Panc1 (cell line): Measurements from ENCODE around the gene SFT2D2. TPM values are rescaled to one million over a fixed set of nuclear protein-coding genes. Genes with fewer than 3 reads are reported as not detected.

Source experiments
- ATAC-seq: fragments of 200-7000 bp; cut with Tn5 transposase; 2 replicates; pipeline ENCODE4 v1.9.1; 2020; ENCODE audit warnings: mild to moderate bottlenecking, moderate library complexity
- BruUV-seq: library from RNA; stranded (reverse); fragments of 400-500 nt; replicated peaks from 2 replicates; lab custom pipeline; 2021; lab: Mats Ljungman, UMichigan
- CTCF ChIA-PET: fragments of 300-600 bp; sonication (Branson Sonifier 250); formaldehyde crosslinking; loops from one replicate; lab custom pipeline; 2022; ENCODE audit warnings: antibody characterized with exemption; lab: Charles Lee
- POLR2A ChIA-PET: fragments of 300-600 bp; sonication (Branson Sonifier 250); formaldehyde crosslinking; loops from one replicate; lab custom pipeline; 2022; ENCODE audit warnings: antibody characterized with exemption; lab: Charles Lee
- DNase-seq: peaks from one replicate; pipeline ENCODE4 v3.0.0-alpha.2; 2010; ENCODE audit warnings: low read depth, low spot score
- H3K27ac ChIP-seq: 2 replicates; pipeline ENCODE4 v1.5.1; 2011; ENCODE audit warnings: mild to moderate bottlenecking, low read length, inconsistent platforms
- H3K27me3 ChIP-seq: fragments of 200-500 bp; sonication (Bioruptor generic); 2 replicates; pipeline ENCODE4 v1.6.0; 2014; ENCODE audit warnings: low read length, inconsistent platforms; ENCODE audit not compliant: control insufficient read depth, insufficient read depth
- H3K36me3 ChIP-seq: fragments of 200-500 bp; sonication (Bioruptor generic); 2 replicates; pipeline ENCODE4 v1.5.1; 2014; ENCODE audit warnings: inconsistent platforms, mild to moderate bottlenecking, low read length, moderate library complexity; ENCODE audit not compliant: control insufficient read depth, insufficient read depth
- H3K4me1 ChIP-seq: 2 replicates; pipeline ENCODE4 v1.5.1; 2011; ENCODE audit warnings: inconsistent platforms, mild to moderate bottlenecking, low read length, moderate library complexity; ENCODE audit not compliant: control insufficient read depth, insufficient read depth
- H3K4me3 ChIP-seq, 2 experiments: 2 replicates each; pipeline ENCODE4 v1.5.1; 2011 to 2012; ENCODE audit warnings: low read depth in 2 of 2, low read length in 2 of 2, mild to moderate bottlenecking in 2 of 2, inconsistent platforms in 1 of 2, moderate library complexity in 1 of 2
- H3K9me3 ChIP-seq: fragments of 200-500 bp; sonication (Bioruptor generic); 2 replicates; pipeline ENCODE4 v1.5.1; 2014; ENCODE audit warnings: low read depth, mild to moderate bottlenecking, inconsistent platforms, low read length, moderate library complexity; ENCODE audit not compliant: control insufficient read depth, insufficient read depth
- CTCF ChIP-seq: fragments of 450-650 bp; IDR thresholded peaks from 2 replicates; pipeline ENCODE4 v1.5.1; 2017; ENCODE audit warnings: mild to moderate bottlenecking
- POLR2AphosphoS5 ChIP-seq: IDR thresholded peaks from 2 replicates; pipeline ENCODE4 v1.6.1; 2012; ENCODE audit warnings: mild to moderate bottlenecking, low read depth, low read length, moderate library complexity
- REST ChIP-seq, 2 experiments: IDR thresholded peaks; 2 replicates each; pipeline ENCODE4 v1.6.1; 2011 to 2012; ENCODE audit warnings: low read depth in 2 of 2, control low read depth in 1 of 2, low read length in 1 of 2, mild to moderate bottlenecking in 1 of 2, moderate library complexity in 1 of 2; ENCODE audit not compliant: insufficient read depth in 1 of 2
- SIN3A ChIP-seq: IDR thresholded peaks from 2 replicates; pipeline ENCODE4 v1.6.1; 2012; ENCODE audit warnings: low read depth, mild to moderate bottlenecking, low read length, moderate library complexity, borderline replicate concordance; ENCODE audit not compliant: insufficient read depth
- TCF7L2 ChIP-seq: IDR thresholded peaks from 2 replicates; pipeline ENCODE4 v1.6.1; 2011; ENCODE audit warnings: mild to moderate bottlenecking, low read depth, low read length, inconsistent platforms
- in situ Hi-C: cut with HindIII; loops from 2 replicates; pipeline ENCODE4 v1.10.0; 2016; ENCODE audit warnings: low sequenced_read_pairs, low pct_unique_long_range_greater_than_20kb
- intact Hi-C: fragments of 100-400 bp; cut with micrococcal nuclease; formaldehyde crosslinking; loops from one replicate; pipeline ENCODE4 v1.10.0; 2022; ENCODE audit not compliant: unreplicated experiment
- total RNA-seq: library from RNA; stranded (reverse); gene quantifications from one replicate; pipeline ENCODE4 v1.2.1, GENCODE V29; 2021; ENCODE audit not compliant: unreplicated experiment

Gene SFT2D2
- total RNA-seq, 1 experiment from 2014 or later, result 68.1 TPM

- ChIA-PET POLR2A (no interaction called here), CTCF (no interaction called here)
- BruUV-seq, result no TSS peak
- H3K4me3 ChIP-seq, result no peak overlapping the region
- no peaks in the 10 kb centered on the region for H3K27me3 ChIP-seq
- in situ Hi-C loops (no loop called here), intact Hi-C loops (no loop called here)
- TF ChIP-seq REST (IDR thresholded peaks at IDR 0.05; ENCODE audit: insufficient read depth in 1 of 2, low read depth in 2 of 2, low read length in 1 of 2) (no peak), TCF7L2 (no peak), SIN3A (no peak), CTCF (no peak), POLR2AphosphoS5 (no peak)
- H3K4me1 ChIP-seq, result no peaks in the 10 kb centered on the region
- H3K27ac ChIP-seq, result no peak overlapping the region
- H3K36me3 ChIP-seq, result no peaks in the 10 kb centered on the region
- ATAC-seq, result no peak
- no peak for DNase-seq
- no peaks in the 10 kb centered on the region for H3K9me3 ChIP-seq
These were observed 12.5 kb upstream of the SFT2D2 start for GRCh38 chr1:168213349-168213748.

GRCh38 chr1:168216171-168216570 lies 9.6 kb upstream of the SFT2D2 start:
- POLR2A ChIA-PET, result no interaction called here
- intact Hi-C loops, result no loop called here
- Histone ChIP-seq H3K9me3 (no peaks in the 10 kb centered on the region), H3K4me1 (no peaks in the 10 kb centered on the region), H3K27ac (no peak overlapping the region), H3K27me3 (no peaks in the 10 kb centered on the region), H3K4me3 (no peak overlapping the region), H3K36me3 (no peaks in the 10 kb centered on the region)
- no peak for DNase-seq
- CTCF ChIA-PET, result no interaction called here
- in situ Hi-C loops, result no loop called here
- BruUV-seq, result no TSS peak
- TF ChIP-seq REST (IDR thresholded peaks at IDR 0.05; ENCODE audit: insufficient read depth in 1 of 2, low read depth in 2 of 2, low read length in 1 of 2), result no peak
- no peak for TF ChIP-seq TCF7L2
- TF ChIP-seq SIN3A, result no peak
- no peak for TF ChIP-seq POLR2AphosphoS5
- ATAC-seq, result no peak
